ENCODE results near the gene GALT. TPM values are rescaled to one million over a fixed set of nuclear protein-coding genes. Genes with fewer than 3 reads are reported as not detected.

GALT gene
- total and polyA plus RNA-seq, 2 donors from 2014 or later = 49.2 to 83.7 TPM

DNA sequence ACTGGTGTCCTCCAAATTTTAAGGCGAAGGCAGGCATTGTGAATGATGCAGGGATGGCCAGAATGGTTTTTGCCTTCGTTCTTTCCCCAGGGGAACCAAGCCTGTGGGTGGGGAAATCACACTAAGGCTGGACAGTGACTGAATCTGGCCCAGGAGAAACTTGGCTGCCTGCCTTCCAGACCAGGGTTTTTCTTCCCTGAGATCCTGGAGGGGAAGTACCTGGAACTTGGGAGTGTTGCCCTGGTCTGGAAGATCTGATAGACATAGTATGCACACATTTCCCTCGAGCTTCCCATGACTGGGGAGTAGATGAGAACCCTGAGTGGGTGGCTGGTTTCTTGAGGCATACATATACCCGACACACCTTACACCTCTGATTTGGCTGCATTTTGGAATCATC is 4.8 kb downstream of the GALT start:
- Histone ChIP-seq H3K4me3 (ENCODE audit: low read length in 3 of 3) (peak overlapping the region; percentile 13 to 66 (median 63)), H3K4me1 (ENCODE audit: control insufficient read depth in 2 of 3, insufficient read depth in 2 of 3, low read depth in 1 of 3, low read length in 3 of 3) (peaks cover 19 to 45% (median 38%) of the 10 kb centered on the region in 3 donors), H3K36me3 (ENCODE audit: control insufficient read depth in 2 of 3, insufficient read depth in 3 of 3, low read length in 3 of 3) (peaks cover 4 to 18% (median 5%) of the 10 kb centered on the region in 3 donors), H3K27me3 (ENCODE audit: control insufficient read depth, insufficient read depth, low read length) (no peaks in the 10 kb centered on the region), H3K27ac (ENCODE audit: low read depth in 2 of 2, low read length in 2 of 2) (peak overlapping the region; percentile 63 to 72), H3K9me3 (ENCODE audit: control insufficient read depth in 2 of 3, insufficient read depth in 1 of 3, low read length in 3 of 3) (no peaks in the 10 kb centered on the region), H3K9ac (ENCODE audit: low read length in 3 of 3) (peak overlapping the region in 1 of 3 donors; percentile 63)
- FAIRE-seq (no peak), DNase-seq (no peak)
- intact Hi-C loops (cut with DNase I) = no loop called here
- TF ChIP-seq, protein P1, sequence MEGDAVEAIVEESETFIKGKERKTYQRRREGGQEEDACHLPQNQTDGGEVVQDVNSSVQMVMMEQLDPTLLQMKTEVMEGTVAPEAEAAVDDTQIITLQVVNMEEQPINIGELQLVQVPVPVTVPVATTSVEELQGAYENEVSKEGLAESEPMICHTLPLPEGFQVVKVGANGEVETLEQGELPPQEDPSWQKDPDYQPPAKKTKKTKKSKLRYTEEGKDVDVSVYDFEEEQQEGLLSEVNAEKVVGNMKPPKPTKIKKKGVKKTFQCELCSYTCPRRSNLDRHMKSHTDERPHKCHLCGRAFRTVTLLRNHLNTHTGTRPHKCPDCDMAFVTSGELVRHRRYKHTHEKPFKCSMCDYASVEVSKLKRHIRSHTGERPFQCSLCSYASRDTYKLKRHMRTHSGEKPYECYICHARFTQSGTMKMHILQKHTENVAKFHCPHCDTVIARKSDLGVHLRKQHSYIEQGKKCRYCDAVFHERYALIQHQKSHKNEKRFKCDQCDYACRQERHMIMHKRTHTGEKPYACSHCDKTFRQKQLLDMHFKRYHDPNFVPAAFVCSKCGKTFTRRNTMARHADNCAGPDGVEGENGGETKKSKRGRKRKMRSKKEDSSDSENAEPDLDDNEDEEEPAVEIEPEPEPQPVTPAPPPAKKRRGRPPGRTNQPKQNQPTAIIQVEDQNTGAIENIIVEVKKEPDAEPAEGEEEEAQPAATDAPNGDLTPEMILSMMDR (IDR thresholded peaks at IDR 0.05; ENCODE audit: borderline replicate concordance, extremely low read depth, insufficient read depth) = no peak

DNA sequence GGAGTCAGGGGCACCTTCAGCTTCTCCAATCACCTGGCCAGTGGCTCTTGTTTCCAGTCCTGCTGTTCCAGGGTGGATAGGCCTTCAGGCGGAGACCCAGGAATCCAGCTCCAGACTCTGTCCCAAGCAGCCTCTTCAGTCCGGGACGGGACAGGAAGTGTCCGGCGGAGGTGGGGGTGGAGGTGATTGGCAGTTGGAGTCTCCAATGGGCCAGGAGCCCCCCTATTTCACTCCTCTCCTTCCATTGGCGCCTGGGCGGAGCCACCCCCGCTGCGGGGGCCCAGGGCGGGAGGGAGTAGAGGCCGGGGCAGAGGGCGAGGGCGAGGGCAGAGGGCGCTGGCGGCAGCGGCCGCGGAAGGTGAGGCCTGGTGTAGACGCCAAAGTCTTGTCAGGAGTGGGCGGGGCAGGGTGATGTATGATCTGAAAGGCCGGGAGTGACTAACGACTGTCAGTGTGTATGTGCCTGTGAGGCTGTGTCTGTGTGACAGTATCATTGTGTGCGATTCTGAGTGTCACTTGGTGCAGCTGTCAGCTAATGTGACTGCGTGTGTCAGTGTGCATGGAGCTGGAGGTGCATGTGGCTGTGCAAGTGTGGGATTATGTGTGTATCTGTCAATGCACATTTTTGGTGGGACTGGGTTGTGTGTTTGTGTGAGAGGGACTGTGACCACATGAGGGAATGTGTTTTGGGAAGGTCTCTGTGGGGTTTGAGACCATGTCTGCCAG is 5.6 kb downstream of the GALT start, which contains the start of gene IL11RA:
IL11RA (plus strand) TSS at position 310 of the 726 bp plus-strand sequence. CDS start 3,033 bp downstream, outside the sequence.
- FAIRE-seq (no peak), DNase-seq (peak; percentile 79 to 95 (median 90))
- TF ChIP-seq, protein P1 (IDR thresholded peaks at IDR 0.05; ENCODE audit: borderline replicate concordance, extremely low read depth, insufficient read depth) = no peak
- Histone ChIP-seq H3K4me1 (ENCODE audit: control insufficient read depth in 2 of 3, insufficient read depth in 2 of 3, low read depth in 1 of 3, low read length in 3 of 3) (peaks cover 19 to 44% (median 38%) of the 10 kb centered on the region in 3 donors), H3K27me3 (ENCODE audit: control insufficient read depth, insufficient read depth, low read length) (no peaks in the 10 kb centered on the region), H3K27ac (ENCODE audit: low read depth in 2 of 2, low read length in 2 of 2) (peak within 1 kb of the TSS; percentile 63 to 72), H3K4me3 (ENCODE audit: low read length in 3 of 3) (peak within 1 kb of the TSS; percentile 63 to 89 (median 77)), H3K9me3 (ENCODE audit: control insufficient read depth in 2 of 3, insufficient read depth in 1 of 3, low read length in 3 of 3) (no peaks in the 10 kb centered on the region), H3K9ac (ENCODE audit: low read length in 3 of 3) (peak within 1 kb of the TSS in 2 of 3 donors; percentile 62 to 63), H3K36me3 (ENCODE audit: control insufficient read depth in 2 of 3, insufficient read depth in 3 of 3, low read length in 3 of 3) (peaks cover 4 to 18% (median 5%) of the 10 kb centered on the region in 3 donors)
- intact Hi-C loops (cut with DNase I) = no loop called here

DNA sequence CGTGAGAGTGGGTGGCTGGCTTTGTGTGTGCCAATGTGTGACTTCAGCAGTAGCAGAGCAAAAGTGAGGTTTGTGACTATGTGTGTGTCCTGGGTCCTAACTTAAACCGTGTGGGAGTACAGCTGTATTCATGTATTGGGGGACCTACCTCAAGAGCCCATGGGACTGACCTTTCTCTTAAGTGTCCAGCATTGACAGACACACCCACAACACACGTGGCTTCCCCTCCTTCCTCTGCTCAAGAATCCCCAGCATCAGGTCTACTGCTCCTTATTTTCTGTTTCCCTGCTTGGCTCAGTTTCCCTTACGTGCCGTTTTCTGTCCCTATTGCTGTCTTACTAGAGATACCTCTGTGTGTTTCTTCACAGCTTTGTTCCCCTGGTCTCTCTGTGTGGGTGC is 6.1 kb downstream of the GALT start:
- Histone ChIP-seq H3K4me1 (ENCODE audit: control insufficient read depth in 2 of 3, insufficient read depth in 2 of 3, low read depth in 1 of 3, low read length in 3 of 3) (peaks cover 16 to 39% (median 32%) of the 10 kb centered on the region in 3 donors), H3K9ac (ENCODE audit: low read length in 3 of 3) (peak overlapping the region in 2 of 3 donors; percentile 44 to 62), H3K36me3 (ENCODE audit: control insufficient read depth in 2 of 3, insufficient read depth in 3 of 3, low read length in 3 of 3) (peaks cover 4 to 18% (median 5%) of the 10 kb centered on the region in 3 donors), H3K4me3 (ENCODE audit: low read length in 3 of 3) (peak overlapping the region; percentile 63 to 89 (median 77)), H3K9me3 (ENCODE audit: control insufficient read depth in 2 of 3, insufficient read depth in 1 of 3, low read length in 3 of 3) (no peaks in the 10 kb centered on the region), H3K27ac (ENCODE audit: low read depth in 2 of 2, low read length in 2 of 2) (peak overlapping the region; percentile 9 to 51), H3K27me3 (ENCODE audit: control insufficient read depth, insufficient read depth, low read length) (no peaks in the 10 kb centered on the region)
- intact Hi-C loops (cut with DNase I) = no loop called here
- no peak for FAIRE-seq
- TF ChIP-seq, protein P1 (IDR thresholded peaks at IDR 0.05; ENCODE audit: borderline replicate concordance, extremely low read depth, insufficient read depth) = no peak
- DNase-seq = peak in 1 of 5 donors; percentile 12

All from kidney (tissue), 14 donors.